B cell (primary cell): Measurements from ENCODE around the gene SPIRE1. TPM values are rescaled to one million over a fixed set of nuclear protein-coding genes. Genes with fewer than 3 reads are reported as not detected.

Experiments
- ATAC-seq: fragments of 200-7000 bp; cut with Tn5 transposase; one replicate; pipeline ENCODE4 v1.10.0; 2021; ENCODE audit warnings: low read depth, mild to moderate bottlenecking, moderate number of reproducible peaks, moderate library complexity
- CTCF ChIA-PET: fragments of 350-600 bp; sonication (Branson Sonifier 250); formaldehyde crosslinking; loops from one replicate; lab custom pipeline; 2021; ENCODE audit warnings: antibody characterized with exemption, inconsistent platforms; lab: Charles Lee
- POLR2A ChIA-PET: fragments of 350-600 bp; sonication (Branson Sonifier 250); formaldehyde crosslinking; loops from one replicate; lab custom pipeline; 2021; ENCODE audit warnings: antibody characterized with exemption; lab: Charles Lee
- DNase-seq: peaks from one replicate; pipeline ENCODE4 v3.0.0; 2013
- H2AFZ ChIP-seq: 2 replicates; pipeline ENCODE4 v1.6.1; 2012; ENCODE audit warnings: mild to moderate bottlenecking, low read depth, low read length; ENCODE audit not compliant: insufficient read depth, poor library complexity, severe bottlenecking
- H3K27ac ChIP-seq, 2 donors: 1 replicate in 1 of 2; 2 replicates in 1 of 2; pipeline ENCODE4 v1.5.1; 2012 to 2013; ENCODE audit warnings: low read length in 2 of 2, mild to moderate bottlenecking in 2 of 2, moderate library complexity in 1 of 2
- H3K27me3 ChIP-seq, 4 experiments: fragments of 200-600 bp in 1 of 4; sonication (generic) in 1 of 4; replicated peaks in 1 of 4; 1 replicate in 2 of 4; 2 replicates in 2 of 4; pipeline versions ENCODE4 v1.6.1 to v1.7.0; 2013 to 2016; ENCODE audit warnings: low read length in 3 of 4, mild to moderate bottlenecking in 2 of 4, mixed read lengths in 1 of 4, moderate library complexity in 1 of 4; ENCODE audit not compliant: insufficient read depth in 4 of 4, control insufficient read depth in 3 of 4; ENCODE audit errors: control extremely low read depth in 1 of 4
- H3K36me3 ChIP-seq, 2 experiments: replicated peaks in 1 of 2; 1 replicate in 1 of 2; 2 replicates in 1 of 2; pipeline versions ENCODE4 v1.6.1 to v1.7.1; 2013; ENCODE audit warnings: low read length in 1 of 2; ENCODE audit not compliant: insufficient read depth in 2 of 2, control insufficient read depth in 1 of 2; ENCODE audit errors: control extremely low read depth in 1 of 2, extremely low read depth in 1 of 2
- H3K4me1 ChIP-seq, 2 donors: fragments of 200-600 bp in 1 of 2; sonication (generic) in 1 of 2; 1 replicate in 1 of 2; 2 replicates in 1 of 2; pipeline versions ENCODE4 v1.5.1 to v1.6.1; 2013 to 2017; ENCODE audit warnings: low read length in 2 of 2; ENCODE audit not compliant: control insufficient read depth in 2 of 2, insufficient read depth in 2 of 2
- H3K4me2 ChIP-seq: replicated peaks from 2 replicates; pipeline ENCODE3; 2012; ENCODE audit warnings: mild to moderate bottlenecking, low read depth, low read length; ENCODE audit not compliant: poor library complexity, severe bottlenecking
- H3K4me3 ChIP-seq, 5 experiments: fragments of 200-600 bp in 1 of 5; sonication (generic) in 1 of 5; 1 replicate in 3 of 5; 2 replicates in 2 of 5; pipeline versions ENCODE4 v1.5.1 to v1.7.0; 2011 to 2016; ENCODE audit warnings: low read length in 4 of 5, mild to moderate bottlenecking in 4 of 5, low read depth in 2 of 5, control low read depth in 1 of 5, moderate library complexity in 1 of 5; ENCODE audit not compliant: insufficient read depth in 1 of 5; ENCODE audit errors: control extremely low read depth in 1 of 5, extremely low read depth in 1 of 5
- H3K79me2 ChIP-seq: fragments of 200-600 bp; sonication (generic); one replicate; pipeline ENCODE4 v1.6.0; 2016; ENCODE audit warnings: low read length; ENCODE audit not compliant: control insufficient read depth, insufficient read depth
- H3K9ac ChIP-seq: fragments of 200-600 bp; sonication (generic); 2 replicates; pipeline ENCODE4 v1.6.1; 2017; ENCODE audit warnings: mild to moderate bottlenecking, low read length, moderate library complexity
- H3K9me3 ChIP-seq, 3 donors: one replicate each; pipeline versions ENCODE4 v1.6.1 to v1.7.1; 2013; ENCODE audit warnings: low read length in 2 of 3; ENCODE audit not compliant: control insufficient read depth in 2 of 3, insufficient read depth in 1 of 3; ENCODE audit errors: control extremely low read depth in 1 of 3
- H4K20me1 ChIP-seq: 2 replicates; pipeline ENCODE4 v1.6.0; 2012; ENCODE audit warnings: mild to moderate bottlenecking, low read length; ENCODE audit not compliant: insufficient read depth, control insufficient read depth, poor library complexity, severe bottlenecking
- H3K27ac Mint-ChIP-seq: one replicate; pipeline ENCODE4 v1.8.0; 2021; ENCODE audit warnings: mixed read lengths
- H3K27me3 Mint-ChIP-seq: one replicate; pipeline ENCODE4 v1.8.0; 2021; ENCODE audit warnings: mixed read lengths
- H3K4me1 Mint-ChIP-seq: one replicate; pipeline ENCODE4 v1.8.0; 2021; ENCODE audit warnings: mixed read lengths
- H3K4me3 Mint-ChIP-seq: one replicate; pipeline ENCODE4 v1.8.0; 2021; ENCODE audit warnings: mixed read lengths
- H3K9me3 Mint-ChIP-seq: one replicate; pipeline ENCODE4 v1.8.0; 2022; ENCODE audit warnings: mixed read lengths; ENCODE audit not compliant: insufficient read depth
- EZH2 ChIP-seq: IDR thresholded peaks from 2 replicates; pipeline ENCODE4 v1.6.1; 2012; ENCODE audit warnings: borderline replicate concordance, low read depth, mild to moderate bottlenecking, moderate library complexity, low read length; ENCODE audit not compliant: insufficient read depth, poor library complexity, severe bottlenecking
- WGBS: methylation state at CpG from one replicate; pipeline ENCODE4 v1.1.5; 2013; ENCODE audit warnings: missing lambda C conversion rate; ENCODE audit not compliant: insufficient coverage; 5-methylcytosine and 5-hydroxymethylcytosine counted together
- intact Hi-C: fragments of 100-400 bp; cut with micrococcal nuclease; formaldehyde crosslinking; loops from one replicate; pipeline ENCODE4 v1.10.0; 2022
- polyA plus RNA-seq: library from polyadenylated mRNA; depleted of rRNA; stranded (reverse); fragments of >200 nt; gene quantifications from 2 replicates; pipeline ENCODE4 v1.2.3, GENCODE V29; 2012
- total RNA-seq, 2 donors: library from RNA; stranded (reverse); fragments of 120-200 nt in 1 of 2; gene quantifications; 1 replicate in 1 of 2; 2 replicates in 1 of 2; pipeline versions ENCODE4 v1.2.3 to v1.2.4, GENCODE V29; 2013 to 2022
- TF ChIP-seq, protein P1 (sequence below): fragments of 200-600 bp; IDR thresholded peaks from one replicate; pipeline ENCODE4 v1.8.0; 2022; ENCODE audit warnings: antibody characterized with exemption, mild to moderate bottlenecking

SPIRE1 gene
- total and polyA plus RNA-seq, 2 donors (not counting 1 experiment from before 2014, with no cell fraction given) = 0.22 to 4.0 TPM

DNA sequence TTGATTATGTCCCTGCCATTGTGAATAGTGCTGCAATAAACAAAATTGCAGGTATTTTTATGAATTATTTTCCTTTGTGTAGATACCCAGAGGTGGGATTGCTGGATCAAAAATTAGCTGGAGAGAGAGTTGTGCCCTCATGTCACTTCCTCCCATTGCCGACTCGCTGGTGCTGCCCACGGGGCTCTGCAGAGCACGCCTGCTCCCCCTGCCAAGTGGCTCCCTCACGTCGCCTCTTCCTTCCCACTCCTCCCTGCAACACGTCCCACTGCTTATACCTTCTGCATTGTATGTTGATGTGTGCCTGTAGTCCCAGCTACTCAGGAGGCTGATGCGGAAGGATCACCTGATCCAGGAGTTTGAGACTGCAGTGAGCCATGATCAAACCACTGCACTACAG is 222.0 kb downstream of the SPIRE1 start:
- Histone ChIP-seq H3K9ac (no peak overlapping the region), H3K4me3 (no peak overlapping the region), H3K9me3 (peaks cover 0 to 7% (median 0%) of the 10 kb centered on the region in 3 donors), H3K79me2 (no peaks in the 10 kb centered on the region), H3K4me1 (no peaks in the 10 kb centered on the region), H3K4me2 (no peak overlapping the region), H3K27ac (no peak overlapping the region), H3K36me3 (no peaks in the 10 kb centered on the region), H4K20me1 (no peaks in the 10 kb centered on the region), H2AFZ (no peak overlapping the region), H3K27me3 (no peaks in the 10 kb centered on the region)
- no peaks in the 10 kb centered on the region for H3K4me1 Mint-ChIP-seq
- intact Hi-C loops = no loop called here
- CTCF ChIA-PET = no interaction called here
- no peaks in the 10 kb centered on the region for H3K27me3 Mint-ChIP-seq
- no peak overlapping the region for H3K27ac Mint-ChIP-seq
- POLR2A ChIA-PET = no interaction called here
- DNase-seq = no peak
- TF ChIP-seq, protein P1, sequence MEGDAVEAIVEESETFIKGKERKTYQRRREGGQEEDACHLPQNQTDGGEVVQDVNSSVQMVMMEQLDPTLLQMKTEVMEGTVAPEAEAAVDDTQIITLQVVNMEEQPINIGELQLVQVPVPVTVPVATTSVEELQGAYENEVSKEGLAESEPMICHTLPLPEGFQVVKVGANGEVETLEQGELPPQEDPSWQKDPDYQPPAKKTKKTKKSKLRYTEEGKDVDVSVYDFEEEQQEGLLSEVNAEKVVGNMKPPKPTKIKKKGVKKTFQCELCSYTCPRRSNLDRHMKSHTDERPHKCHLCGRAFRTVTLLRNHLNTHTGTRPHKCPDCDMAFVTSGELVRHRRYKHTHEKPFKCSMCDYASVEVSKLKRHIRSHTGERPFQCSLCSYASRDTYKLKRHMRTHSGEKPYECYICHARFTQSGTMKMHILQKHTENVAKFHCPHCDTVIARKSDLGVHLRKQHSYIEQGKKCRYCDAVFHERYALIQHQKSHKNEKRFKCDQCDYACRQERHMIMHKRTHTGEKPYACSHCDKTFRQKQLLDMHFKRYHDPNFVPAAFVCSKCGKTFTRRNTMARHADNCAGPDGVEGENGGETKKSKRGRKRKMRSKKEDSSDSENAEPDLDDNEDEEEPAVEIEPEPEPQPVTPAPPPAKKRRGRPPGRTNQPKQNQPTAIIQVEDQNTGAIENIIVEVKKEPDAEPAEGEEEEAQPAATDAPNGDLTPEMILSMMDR = no peak
- TF ChIP-seq EZH2 = no peak
- WGBS = 100% methylated on average over 1 of the region's 8 CpGs
- no peak for ATAC-seq
- H3K4me3 Mint-ChIP-seq = no peak overlapping the region
- no peaks in the 10 kb centered on the region for H3K9me3 Mint-ChIP-seq

DNA sequence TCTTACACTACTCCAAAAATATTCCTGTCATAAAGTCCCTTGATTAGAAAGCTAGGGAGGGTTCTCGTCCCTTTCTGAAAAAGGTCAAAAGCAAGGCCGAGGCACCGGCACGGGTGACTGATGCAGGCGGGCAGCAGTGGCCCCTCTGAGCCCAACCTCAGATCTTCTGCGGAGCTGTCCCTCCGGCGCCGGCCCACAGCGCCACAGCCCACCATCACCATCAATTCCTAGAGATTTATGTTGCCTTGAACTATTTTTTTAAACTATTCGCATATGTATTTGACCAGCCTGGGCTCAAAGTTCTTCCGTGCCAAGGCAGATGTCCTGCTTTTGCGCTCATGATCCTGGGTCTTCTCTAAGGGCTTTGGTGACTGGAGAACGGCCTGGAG is 223.4 kb downstream of the SPIRE1 start:
- Histone ChIP-seq H3K9ac (no peak overlapping the region), H3K27ac (no peak overlapping the region), H4K20me1 (no peaks in the 10 kb centered on the region), H2AFZ (no peak overlapping the region), H3K9me3 (peaks cover 0 to 7% (median 0%) of the 10 kb centered on the region in 3 donors), H3K4me3 (no peak overlapping the region), H3K4me1 (no peaks in the 10 kb centered on the region), H3K27me3 (no peaks in the 10 kb centered on the region), H3K4me2 (no peak overlapping the region), H3K36me3 (no peaks in the 10 kb centered on the region), H3K79me2 (no peaks in the 10 kb centered on the region)
- H3K4me3 Mint-ChIP-seq = no peak overlapping the region
- no peaks in the 10 kb centered on the region for H3K27me3 Mint-ChIP-seq
- H3K27ac Mint-ChIP-seq = no peak overlapping the region
- CTCF ChIA-PET = interaction anchor here (1.0 kb wide), 1 partner anchor 198 kb away, joined by 3 read pairs; no protein-coding TSS in a partner anchor
- no peaks in the 10 kb centered on the region for H3K4me1 Mint-ChIP-seq
- DNase-seq = no peak
- WGBS = 98% methylated on average over 9 of the region's 14 CpGs
- intact Hi-C loops = no loop called here
- POLR2A ChIA-PET = no interaction called here
- H3K9me3 Mint-ChIP-seq = no peaks in the 10 kb centered on the region
- TF ChIP-seq, protein P1 = no peak
- no peak for TF ChIP-seq EZH2
- ATAC-seq = no peak
